DND-41 (cell line): ENCODE data around the gene ASPSCR1.

Source experiments
- EZH2 ChIP-seq: IDR thresholded peaks from 3 replicates; pipeline ENCODE4 v1.6.1; 2012; ENCODE audit warnings: borderline replicate concordance, low read depth, mild to moderate bottlenecking, moderate library complexity, low read length, inconsistent platforms; ENCODE audit not compliant: severe bottlenecking
- TF ChIP-seq, protein P1 (sequence below): IDR thresholded peaks from 2 replicates; pipeline ENCODE4 v1.5.1; 2012; ENCODE audit warnings: borderline replicate concordance, low read length, moderate library complexity, mild to moderate bottlenecking; ENCODE audit not compliant: poor library complexity, severe bottlenecking; ENCODE audit errors: extremely low read depth

DNA sequence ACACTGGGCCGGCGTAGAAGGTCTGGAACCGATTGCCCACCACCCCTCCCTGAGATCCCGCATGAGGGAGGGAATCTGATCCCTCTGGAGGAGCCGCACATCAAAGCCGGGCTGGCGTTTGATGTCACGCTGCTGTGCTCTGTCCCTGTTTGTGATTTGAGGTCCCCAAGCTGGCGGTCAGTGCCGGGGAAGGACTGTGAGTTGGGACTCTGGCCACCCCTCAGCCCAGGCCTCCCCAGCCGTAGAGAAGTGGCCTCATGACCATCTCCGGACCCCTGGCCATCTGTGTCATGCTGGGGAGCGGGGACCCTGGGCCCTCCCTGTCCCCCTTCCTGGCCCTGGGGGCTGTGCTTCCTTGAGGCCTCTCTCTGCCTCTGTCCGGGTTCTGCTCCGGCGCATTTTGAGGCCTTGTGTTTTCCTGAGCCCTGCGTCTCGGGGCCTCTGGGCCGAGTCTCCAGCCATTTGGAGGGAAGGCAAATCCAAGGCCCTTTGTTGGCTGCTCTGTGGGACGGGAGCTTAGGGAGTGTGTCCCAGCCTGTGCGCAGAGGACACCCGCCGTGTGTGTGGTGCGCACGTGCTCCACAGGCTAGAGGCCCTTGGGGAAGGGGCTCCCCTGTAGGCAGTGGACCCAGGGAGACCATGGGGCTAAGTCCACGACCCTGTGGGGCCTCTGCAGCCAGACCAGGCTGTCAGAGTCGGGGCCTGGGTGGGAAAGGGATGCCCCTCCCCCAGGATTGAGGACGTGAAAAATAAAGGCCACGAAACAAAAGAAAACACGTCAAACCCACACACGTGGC is 15.1 kb downstream of the ASPSCR1 start:
- TF ChIP-seq, protein P1, sequence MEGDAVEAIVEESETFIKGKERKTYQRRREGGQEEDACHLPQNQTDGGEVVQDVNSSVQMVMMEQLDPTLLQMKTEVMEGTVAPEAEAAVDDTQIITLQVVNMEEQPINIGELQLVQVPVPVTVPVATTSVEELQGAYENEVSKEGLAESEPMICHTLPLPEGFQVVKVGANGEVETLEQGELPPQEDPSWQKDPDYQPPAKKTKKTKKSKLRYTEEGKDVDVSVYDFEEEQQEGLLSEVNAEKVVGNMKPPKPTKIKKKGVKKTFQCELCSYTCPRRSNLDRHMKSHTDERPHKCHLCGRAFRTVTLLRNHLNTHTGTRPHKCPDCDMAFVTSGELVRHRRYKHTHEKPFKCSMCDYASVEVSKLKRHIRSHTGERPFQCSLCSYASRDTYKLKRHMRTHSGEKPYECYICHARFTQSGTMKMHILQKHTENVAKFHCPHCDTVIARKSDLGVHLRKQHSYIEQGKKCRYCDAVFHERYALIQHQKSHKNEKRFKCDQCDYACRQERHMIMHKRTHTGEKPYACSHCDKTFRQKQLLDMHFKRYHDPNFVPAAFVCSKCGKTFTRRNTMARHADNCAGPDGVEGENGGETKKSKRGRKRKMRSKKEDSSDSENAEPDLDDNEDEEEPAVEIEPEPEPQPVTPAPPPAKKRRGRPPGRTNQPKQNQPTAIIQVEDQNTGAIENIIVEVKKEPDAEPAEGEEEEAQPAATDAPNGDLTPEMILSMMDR: no peak
- TF ChIP-seq EZH2: no peak
